Activated CD8-positive, alpha-beta T cell treated with anti-CD3 and anti-CD28 coated beads for 36 hours (primary cell): ENCODE data around the gene SYT8. TPM values are rescaled to one million over a fixed set of nuclear protein-coding genes. Genes with fewer than 3 reads are reported as not detected.
A peak's percentile ranks its signal among the peaks of the same experiment; 100 is the strongest.
"Not testable (repeated sequence)": the region's sequence is repeated elsewhere in the genome, so short reads cannot be mapped to it uniquely, and the experiment has no call there.

Experiments
- ATAC-seq: fragments of 200-7000 bp; cut with Tn5 transposase; one replicate; pipeline ENCODE4 v1.10.0; 2021; ENCODE audit warnings: mild to moderate bottlenecking, moderate library complexity
- CTCF ChIA-PET: fragments of 350-600 bp; sonication (Branson Sonifier 250); formaldehyde crosslinking; loops from one replicate; lab custom pipeline; 2021; ENCODE audit warnings: antibody characterized with exemption; lab: Charles Lee
- POLR2A ChIA-PET: fragments of 350-600 bp; sonication (Branson Sonifier 250); formaldehyde crosslinking; loops from one replicate; lab custom pipeline; 2021; ENCODE audit warnings: antibody characterized with exemption; lab: Charles Lee
- DNase-seq: peaks from one replicate; pipeline ENCODE4 v3.0.0-alpha.2; 2020
- H3K27ac Mint-ChIP-seq: one replicate; pipeline ENCODE4 v1.8.0; 2021; ENCODE audit warnings: mild to moderate bottlenecking, mixed read lengths
- H3K27me3 Mint-ChIP-seq: one replicate; pipeline ENCODE4 v1.8.0; 2021; ENCODE audit warnings: mixed read lengths
- H3K36me3 Mint-ChIP-seq: one replicate; pipeline ENCODE4 v1.8.0; 2021; ENCODE audit warnings: low read depth, mixed read lengths
- H3K4me1 Mint-ChIP-seq: one replicate; pipeline ENCODE4 v1.8.0; 2021; ENCODE audit warnings: low read depth, mixed read lengths
- H3K4me3 Mint-ChIP-seq: one replicate; pipeline ENCODE4 v1.8.0; 2021; ENCODE audit warnings: mild to moderate bottlenecking, moderate library complexity, mixed read lengths
- H3K9me3 Mint-ChIP-seq: one replicate; pipeline ENCODE4 v1.8.0; 2021; ENCODE audit warnings: mixed read lengths
- CTCF ChIP-seq: fragments of 200-600 bp; IDR thresholded peaks from one replicate; pipeline ENCODE4 v1.8.0; 2022; ENCODE audit warnings: antibody characterized with exemption, mild to moderate bottlenecking
- intact Hi-C: fragments of 100-400 bp; cut with micrococcal nuclease; formaldehyde crosslinking; loops from one replicate; pipeline ENCODE4 v1.10.0; 2022
- total RNA-seq, 2 experiments: library from RNA; stranded (reverse); gene quantifications; one replicate each; pipeline ENCODE4 v1.2.3, GENCODE V29; 2021

SYT8 gene
- total RNA-seq, 2 experiments from 2014 or later = not detected

GRCh38 chr11:1870721-1871466, 36.1 kb downstream of the SYT8 start:
- POLR2A ChIA-PET = interaction anchor here (0.7 to 3.1 kb wide), 6 partner anchors 13 to 79 kb away, joined by 3 to 20 read pairs (median 3); partner anchors contain the start of genes LSP1 and PRR33
- ATAC-seq (peak; percentile 79), DNase-seq (peak; percentile 61)
- no peak for TF ChIP-seq CTCF
- Mint-ChIP-seq H3K4me1 (peaks cover 51% of the 10 kb centered on the region), H3K36me3 (no peaks in the 10 kb centered on the region), H3K27me3 (no peaks in the 10 kb centered on the region), H3K27ac (peak overlapping the region; percentile 22), H3K4me3 (peak overlapping the region; percentile 9), H3K9me3 (no peaks in the 10 kb centered on the region)
- CTCF ChIA-PET = interaction anchor here (0.9 to 2.8 kb wide), 3 partner anchors 11 to 279 kb away, joined by 4 to 34 read pairs (median 9); no protein-coding TSS in a partner anchor
- intact Hi-C loops = no loop called here

GRCh38 chr11:1871531-1871930, 36.7 kb downstream of the SYT8 start:
- no peak overlapping the region for H3K4me3 Mint-ChIP-seq
- ATAC-seq (no peak), DNase-seq (no peak)
- H3K4me1 Mint-ChIP-seq = peaks cover 54% of the 10 kb centered on the region
- intact Hi-C loops = no loop called here
- no peaks in the 10 kb centered on the region for H3K27me3 Mint-ChIP-seq
- no peaks in the 10 kb centered on the region for H3K36me3 Mint-ChIP-seq
- H3K9me3 Mint-ChIP-seq = no peaks in the 10 kb centered on the region
- ChIA-PET CTCF (interaction anchor here (2.8 kb wide), 1 partner anchor 10 kb away, joined by 34 read pairs; no protein-coding TSS in a partner anchor), POLR2A (interaction anchor here (0.8 to 3.1 kb wide), 3 partner anchors 13 to 20 kb away, joined by 3 to 20 read pairs (median 3); partner anchors contain the start of genes LSP1 and PRR33)
- H3K27ac Mint-ChIP-seq = no peak overlapping the region
- TF ChIP-seq CTCF = no peak

GRCh38 chr11:1872267-1872985, 37.6 kb downstream of the SYT8 start:
- H3K27me3 Mint-ChIP-seq = no peaks in the 10 kb centered on the region
- H3K36me3 Mint-ChIP-seq = no peaks in the 10 kb centered on the region
- H3K27ac Mint-ChIP-seq = peak overlapping the region; percentile 30
- no peak overlapping the region for H3K4me3 Mint-ChIP-seq
- ChIA-PET CTCF (interaction anchor here (1.4 kb wide), 1 partner anchor 10 kb away, joined by 8 read pairs; no protein-coding TSS in a partner anchor), POLR2A (interaction anchor here (1.0 kb wide), 1 partner anchor 17 kb away, joined by 4 read pairs; no protein-coding TSS in a partner anchor)
- TF ChIP-seq CTCF = no peak
- ATAC-seq (no peak), DNase-seq (no peak)
- H3K9me3 Mint-ChIP-seq = no peaks in the 10 kb centered on the region
- intact Hi-C loops = no loop called here
- H3K4me1 Mint-ChIP-seq = peaks cover 56% of the 10 kb centered on the region

- H3K27ac Mint-ChIP-seq = peak overlapping the region; percentile 20
- H3K36me3 Mint-ChIP-seq = no peaks in the 10 kb centered on the region
- no peak for ATAC-seq
- no peaks in the 10 kb centered on the region for H3K27me3 Mint-ChIP-seq
- intact Hi-C loops = no loop called here
- DNase-seq = no peak
- POLR2A ChIA-PET = interaction anchor here (1.0 kb wide), 1 partner anchor 16 kb away, joined by 4 read pairs; no protein-coding TSS in a partner anchor
- peaks cover 54% of the 10 kb centered on the region for H3K4me1 Mint-ChIP-seq
- no peak overlapping the region for H3K4me3 Mint-ChIP-seq
- CTCF ChIA-PET = interaction anchor here (1.4 kb wide), 1 partner anchor 9 kb away, joined by 8 read pairs; no protein-coding TSS in a partner anchor
- no peak for TF ChIP-seq CTCF
- H3K9me3 Mint-ChIP-seq = no peaks in the 10 kb centered on the region
Observed at GRCh38 chr11:1873048-1873812, 38.4 kb downstream of the SYT8 start.

GRCh38 chr11:1873813-1874150, 39.0 kb downstream of the SYT8 start:
- not testable (repeated sequence) for DNase-seq, H3K27ac Mint-ChIP-seq
- peaks cover 51% of the 10 kb centered on the region for H3K4me1 Mint-ChIP-seq

GRCh38 chr11:1874441-1875092, 39.8 kb downstream of the SYT8 start:
- POLR2A ChIA-PET = interaction anchor here (1.7 kb wide), 1 partner anchor 21 kb away, joined by 5 read pairs; no protein-coding TSS in a partner anchor
- H3K27ac Mint-ChIP-seq, H3K4me3 Mint-ChIP-seq, H3K27me3 Mint-ChIP-seq, CTCF ChIA-PET, ATAC-seq, H3K9me3 Mint-ChIP-seq, intact Hi-C loops, H3K36me3 Mint-ChIP-seq: not testable (repeated sequence)
- DNase-seq = peak; percentile 8
- H3K4me1 Mint-ChIP-seq = peaks cover 43% of the 10 kb centered on the region

More at GRCh38 chr11:1873813-1874150, 39.0 kb downstream of the SYT8 start:
- ATAC-seq, POLR2A ChIA-PET, H3K4me3 Mint-ChIP-seq, H3K27me3 Mint-ChIP-seq, H3K36me3 Mint-ChIP-seq, H3K9me3 Mint-ChIP-seq, intact Hi-C loops: not testable (repeated sequence)
- CTCF ChIA-PET = interaction anchor here (1.4 kb wide), 1 partner anchor 9 kb away, joined by 8 read pairs; no protein-coding TSS in a partner anchor
